Left kidney (tissue), 8 donors: ENCODE results near the gene MCAM. TPM values are rescaled to one million over a fixed set of nuclear protein-coding genes. Genes with fewer than 3 reads are reported as not detected.

Experiments
- DNase-seq: peaks from one replicate; pipeline ENCODE4 v3.0.0-alpha.2; 2013
- long read RNA-seq, 8 donors: transcript quantifications; one replicate each; lab custom pipeline, GENCODE V29; 2026
- polyA plus RNA-seq: library from polyadenylated mRNA; unstranded; fragments of 120-200 nt; gene quantifications from one replicate; pipeline ENCODE4 v1.2.1, GENCODE V29; 2013; ENCODE audit not compliant: insufficient read length

Gene MCAM, protein sequence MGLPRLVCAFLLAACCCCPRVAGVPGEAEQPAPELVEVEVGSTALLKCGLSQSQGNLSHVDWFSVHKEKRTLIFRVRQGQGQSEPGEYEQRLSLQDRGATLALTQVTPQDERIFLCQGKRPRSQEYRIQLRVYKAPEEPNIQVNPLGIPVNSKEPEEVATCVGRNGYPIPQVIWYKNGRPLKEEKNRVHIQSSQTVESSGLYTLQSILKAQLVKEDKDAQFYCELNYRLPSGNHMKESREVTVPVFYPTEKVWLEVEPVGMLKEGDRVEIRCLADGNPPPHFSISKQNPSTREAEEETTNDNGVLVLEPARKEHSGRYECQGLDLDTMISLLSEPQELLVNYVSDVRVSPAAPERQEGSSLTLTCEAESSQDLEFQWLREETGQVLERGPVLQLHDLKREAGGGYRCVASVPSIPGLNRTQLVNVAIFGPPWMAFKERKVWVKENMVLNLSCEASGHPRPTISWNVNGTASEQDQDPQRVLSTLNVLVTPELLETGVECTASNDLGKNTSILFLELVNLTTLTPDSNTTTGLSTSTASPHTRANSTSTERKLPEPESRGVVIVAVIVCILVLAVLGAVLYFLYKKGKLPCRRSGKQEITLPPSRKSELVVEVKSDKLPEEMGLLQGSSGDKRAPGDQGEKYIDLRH
- polyA plus RNA-seq: 42.5 TPM
- long read RNA-seq, donor 1, transcript MCAM-201 (16 exons, 3,313 nt): major isoform, 6 of 6 reads
- long read RNA-seq, donor 1, partial matches to known transcripts: 0 of 6 reads
- long read RNA-seq, donor 1, other reads (novel, unspliced or antisense): 0 of 6 reads
- long read RNA-seq, donor 2, transcript MCAM-201 (16 exons, 3,313 nt): major isoform, 7 of 8 reads
- long read RNA-seq, donor 2, partial matches to known transcripts: 0 of 8 reads
- long read RNA-seq, donor 2, other reads (novel, unspliced or antisense): 0 of 8 reads
- long read RNA-seq, donor 3, partial matches to known transcripts: 39 of 43 reads
- long read RNA-seq, donor 3, other reads (novel, unspliced or antisense): 0 of 43 reads
- long read RNA-seq, donor 4: 0 reads
- long read RNA-seq, donor 5, transcript MCAM-201 (16 exons, 3,313 nt): major isoform, 6 of 6 reads
- long read RNA-seq, donor 5, partial matches to known transcripts: 0 of 6 reads
- long read RNA-seq, donor 5, other reads (novel, unspliced or antisense): 0 of 6 reads
- long read RNA-seq, donor 6, partial matches to known transcripts: 0 of 4 reads
- long read RNA-seq, donor 6, other reads (novel, unspliced or antisense): 0 of 4 reads
- long read RNA-seq, donor 7, partial matches to known transcripts: 0 of 4 reads
- long read RNA-seq, donor 7, other reads (novel, unspliced or antisense): 0 of 4 reads
- long read RNA-seq, donor 8, partial matches to known transcripts: 0 of 1 reads
- long read RNA-seq, donor 8, other reads (novel, unspliced or antisense): 0 of 1 reads

DNA sequence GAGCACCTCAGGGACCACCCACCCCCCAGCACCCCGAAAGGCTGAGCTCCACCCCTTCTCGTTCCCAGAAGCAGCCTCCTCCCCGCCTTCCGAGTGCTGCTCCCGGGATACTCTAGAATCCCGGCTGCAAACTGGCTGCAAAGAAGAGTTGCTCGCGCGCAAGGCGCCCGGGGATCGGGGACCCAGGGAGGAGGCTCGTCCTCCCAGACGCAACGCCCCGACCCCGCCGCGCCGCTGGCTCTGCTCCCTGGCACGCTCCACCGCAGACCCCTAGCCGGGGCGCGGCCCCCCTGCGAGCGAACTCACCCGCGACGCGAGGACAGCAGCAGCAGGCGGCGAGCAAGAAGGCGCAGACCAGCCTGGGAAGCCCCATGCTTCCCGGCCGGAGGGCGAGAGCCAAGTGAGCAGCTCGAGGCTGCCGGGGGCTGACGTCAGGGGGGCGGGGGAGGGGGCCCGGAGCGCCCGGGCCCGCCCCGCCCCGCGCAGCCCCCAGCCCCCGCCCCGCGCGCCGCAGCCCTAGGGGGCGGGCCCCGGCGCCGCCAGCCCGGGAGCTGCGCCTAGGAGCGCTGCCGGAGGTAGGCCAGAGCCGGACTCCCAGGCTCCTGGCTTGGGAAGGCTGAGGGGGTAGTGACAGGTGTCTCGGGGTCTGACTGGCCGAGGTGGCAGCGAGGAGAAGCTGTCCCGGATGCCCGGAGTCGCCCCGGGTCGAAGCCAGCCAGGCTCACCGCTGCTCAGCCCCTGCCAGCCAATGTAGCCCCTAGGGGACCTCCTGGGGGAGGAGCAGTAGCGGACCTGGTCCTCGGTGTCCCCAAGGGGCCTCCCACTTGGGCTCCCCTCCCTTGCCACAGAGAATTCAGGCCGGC, at the start of gene MCAM:
MCAM (minus strand) TSS at position 402 of the 863 bp plus-strand sequence; CDS start at position 373, 29 bp downstream.
- DNase-seq: peak; percentile 50

DNA sequence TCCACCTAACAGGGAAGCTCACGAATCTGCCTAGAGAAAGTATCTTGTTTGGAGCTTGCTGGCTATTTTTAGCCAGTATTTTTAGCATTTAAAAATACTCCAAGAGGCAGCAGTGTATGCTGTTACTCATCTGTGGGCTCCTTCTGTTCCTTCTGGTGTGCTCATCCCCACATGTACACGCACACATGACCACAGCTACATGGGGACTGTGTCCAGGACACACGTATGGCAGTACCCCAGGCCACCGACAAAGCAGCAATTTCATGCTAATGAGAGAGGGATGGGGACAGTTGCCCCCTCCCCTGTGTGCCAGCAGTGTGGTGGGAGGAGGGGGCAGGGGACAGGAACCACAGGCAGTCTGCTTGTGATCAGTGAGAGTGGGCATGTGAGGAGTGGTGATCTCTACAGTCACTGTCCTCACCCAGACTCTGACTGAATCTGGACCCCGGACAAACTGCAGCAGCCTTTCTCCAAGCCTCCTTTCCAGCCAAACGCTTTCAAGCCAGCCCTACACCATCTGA, 48.2 kb upstream of the MCAM start:
- DNase-seq: no peak

DNA sequence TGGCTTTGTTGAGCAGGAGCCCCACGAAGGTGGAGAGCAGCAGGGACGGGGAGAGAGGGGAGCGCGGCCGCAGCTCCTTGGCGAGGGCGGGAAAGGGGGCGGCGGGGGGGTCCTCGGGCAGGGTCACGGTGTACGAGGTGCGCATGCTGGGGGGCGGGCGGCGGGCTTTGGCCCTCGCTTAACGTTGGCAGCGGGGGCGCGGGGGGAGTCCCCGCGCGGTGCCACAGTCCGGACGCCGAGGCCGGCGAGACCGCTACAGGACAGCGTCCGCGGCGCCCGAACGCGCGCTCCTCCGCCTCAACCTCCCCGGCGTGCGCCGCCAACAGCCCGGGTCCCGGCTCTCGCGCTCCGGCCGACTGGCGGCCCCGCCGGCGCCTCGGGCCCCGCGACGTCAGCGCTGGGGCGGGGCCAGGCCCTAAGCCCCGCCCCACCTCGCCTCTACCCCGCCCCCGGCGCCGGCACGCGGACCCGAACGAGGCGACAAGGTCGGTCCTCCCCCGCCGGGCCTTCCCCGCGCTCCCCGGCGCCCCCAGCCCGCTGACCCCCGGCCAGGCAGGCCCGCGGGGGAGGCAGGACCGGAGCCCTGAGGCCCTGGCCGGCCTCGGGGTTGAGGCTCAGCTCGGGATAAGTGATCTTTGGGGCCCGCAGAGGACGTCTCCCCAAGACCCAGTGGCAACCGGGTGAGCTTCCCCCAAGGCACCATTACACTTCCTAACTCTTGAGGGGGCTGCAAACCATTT, 47.1 kb upstream of the MCAM start:
- peak; percentile 62 for DNase-seq

DNA sequence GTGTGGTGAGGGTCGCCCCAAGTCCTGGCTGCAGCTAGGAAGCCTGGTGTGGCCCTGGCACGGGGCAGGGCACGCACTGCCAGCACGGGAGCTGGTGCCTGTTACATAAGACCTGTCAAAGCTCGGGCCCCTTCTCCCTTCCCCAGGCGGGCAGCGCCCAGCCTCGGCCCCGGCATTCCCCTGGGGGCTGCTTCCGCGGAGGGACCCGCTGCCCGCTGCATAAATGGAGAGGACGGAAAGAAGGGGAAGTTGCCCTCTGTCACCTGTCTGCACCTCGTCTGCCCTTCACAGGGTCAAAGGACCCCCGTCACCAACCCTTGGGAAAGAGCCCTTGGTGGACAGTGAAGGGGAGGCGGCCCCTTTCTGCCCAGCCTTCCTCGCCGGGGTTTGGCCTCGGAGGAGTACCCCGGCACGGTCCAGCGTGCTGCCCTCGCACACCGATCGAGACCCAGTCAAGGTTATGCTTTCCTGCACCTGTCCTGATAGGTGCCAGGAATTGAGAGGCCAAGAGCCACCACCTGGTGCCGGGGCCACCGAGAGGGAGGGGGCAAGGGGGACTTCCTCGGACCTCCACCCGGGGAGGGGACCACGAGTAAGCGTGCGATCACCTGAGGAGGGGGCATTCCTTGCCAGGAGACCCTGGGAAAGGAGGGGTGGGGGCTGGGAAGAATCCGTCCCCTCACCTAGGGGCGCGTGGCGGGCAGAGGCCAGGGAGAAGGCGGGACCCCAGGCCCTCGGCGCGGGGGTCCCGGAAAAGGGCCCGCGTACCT, 46.3 kb upstream of the MCAM start:
- no peak for DNase-seq

DNA sequence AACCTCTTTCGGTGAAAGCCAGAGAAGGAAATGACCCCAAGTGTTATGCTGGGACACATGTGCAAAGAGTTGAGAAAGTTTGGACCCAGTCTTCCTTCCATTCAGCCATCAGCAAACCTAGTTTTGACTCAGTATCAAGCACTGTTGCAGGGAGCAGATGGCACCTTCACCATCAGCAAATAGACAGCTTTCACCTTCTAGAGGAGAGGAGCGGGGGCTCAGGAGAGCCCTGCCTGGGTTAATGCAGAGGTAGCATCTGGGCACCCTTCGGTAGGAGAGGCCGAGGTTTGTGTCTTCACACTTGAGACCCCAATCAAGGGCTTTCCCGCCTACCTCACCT, 45.8 kb upstream of the MCAM start:
- no peak for DNase-seq

DNA sequence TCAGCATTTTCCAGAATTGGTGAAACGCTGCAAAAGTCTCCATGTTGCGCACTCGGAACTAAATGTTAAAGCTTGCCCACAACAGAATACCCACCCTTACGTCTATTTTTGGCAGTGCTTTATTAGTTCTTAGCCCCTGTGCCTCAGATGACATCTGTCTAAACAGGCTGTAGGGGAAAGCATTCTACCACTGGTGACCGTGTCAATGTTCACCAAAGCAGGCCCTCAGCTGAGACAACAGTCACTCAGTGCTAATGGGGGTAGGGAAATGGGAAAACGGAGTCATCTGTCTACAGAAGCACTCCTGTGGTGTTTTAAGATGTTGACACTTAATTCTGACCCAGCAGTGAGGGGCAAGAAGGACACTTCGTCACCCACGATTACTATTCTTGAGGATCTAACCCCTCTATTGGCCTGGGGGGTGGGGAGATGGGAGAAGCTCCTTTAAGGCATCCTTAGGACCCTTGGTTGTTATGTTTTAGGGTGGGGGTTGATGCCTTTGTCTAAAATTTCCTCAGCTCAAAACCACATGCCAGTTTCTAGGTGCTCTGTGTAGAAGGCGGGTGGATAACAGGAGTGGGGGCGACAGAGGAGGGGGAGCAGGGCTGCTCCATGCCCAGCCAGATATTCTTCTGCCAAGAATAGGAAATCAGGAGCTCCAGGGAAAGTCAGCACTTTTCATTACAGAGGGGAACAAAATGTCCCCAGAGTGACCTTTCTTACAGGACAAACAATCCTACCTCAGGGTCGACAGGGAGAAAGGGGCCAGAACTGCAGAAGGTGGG, 45.2 kb upstream of the MCAM start:
- no peak for DNase-seq

DNA sequence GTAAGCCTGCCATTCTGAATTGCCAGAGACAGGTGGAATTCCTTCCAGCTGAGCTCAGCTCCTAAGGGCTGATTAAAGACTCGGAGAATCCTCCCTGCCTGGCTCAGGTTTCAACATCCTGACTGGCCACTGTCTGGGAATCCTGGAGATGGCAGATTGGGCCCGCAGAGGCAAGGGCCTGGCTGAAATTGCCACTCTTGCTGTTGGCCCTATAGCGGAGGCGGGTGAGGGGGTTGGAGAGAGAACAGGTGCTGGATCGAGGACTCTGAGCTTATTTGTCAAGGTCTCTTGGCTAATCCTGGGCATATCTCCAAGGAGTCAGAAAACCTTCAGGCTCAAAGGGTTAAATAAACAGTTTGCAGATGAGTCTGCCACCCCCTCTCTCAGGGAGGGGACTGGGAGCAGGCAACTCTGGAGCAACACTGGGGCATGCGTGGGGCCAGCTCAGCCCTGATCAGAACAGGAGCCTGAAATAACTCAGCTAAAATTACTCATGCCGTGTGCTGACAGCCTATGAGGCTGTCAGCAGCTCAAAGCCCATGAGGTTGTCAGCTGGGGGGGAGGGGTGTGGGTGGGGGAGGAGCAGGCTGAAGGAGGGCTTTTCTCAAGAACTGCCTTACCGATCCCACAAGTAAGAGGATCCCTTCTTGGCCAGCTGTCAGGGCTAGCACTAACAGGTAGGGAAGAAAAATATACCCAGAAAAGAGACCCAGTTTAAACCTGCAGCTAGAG, 44.3 kb upstream of the MCAM start:
- DNase-seq: peak; percentile 71

DNA sequence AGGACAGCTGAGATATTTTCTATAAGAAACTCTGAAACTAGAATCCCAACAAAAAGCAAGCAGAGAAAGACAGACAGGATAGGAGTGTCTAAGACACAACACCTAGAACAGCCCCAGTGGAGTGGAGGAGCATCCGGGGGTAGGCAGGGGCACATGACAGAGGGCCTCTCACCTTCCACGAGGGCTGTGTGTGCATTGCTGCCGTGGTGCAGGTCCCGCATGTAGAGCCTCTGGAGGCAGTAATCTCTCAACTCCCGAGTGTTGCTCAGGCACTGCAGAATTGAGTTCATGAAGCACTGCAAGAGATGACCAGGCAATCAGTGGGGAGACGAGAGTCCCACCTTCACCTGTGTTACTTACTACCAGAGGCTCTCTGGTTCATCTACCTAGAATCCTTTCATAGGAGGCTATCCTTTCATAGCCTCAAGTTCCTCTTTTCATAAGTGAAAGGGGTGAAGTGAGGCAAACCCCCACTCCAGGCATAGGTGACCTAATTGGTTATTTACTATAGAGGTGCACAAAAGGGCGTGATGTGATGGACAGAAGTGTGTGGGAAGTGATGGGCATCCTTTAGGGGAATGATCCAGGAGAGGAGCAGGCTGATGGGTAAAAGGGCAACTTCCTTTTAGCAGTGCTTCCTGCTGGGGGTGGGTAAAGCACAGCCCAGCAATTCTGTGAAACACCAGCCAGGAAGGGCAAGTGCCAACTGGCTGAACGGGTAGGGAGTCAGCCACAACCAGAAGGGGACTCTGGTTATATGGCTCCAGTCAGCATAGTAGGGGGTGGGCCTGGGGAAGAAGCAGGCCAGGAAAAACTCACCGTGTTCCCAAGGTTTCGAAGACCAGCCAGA, 42.7 kb upstream of the MCAM start:
- DNase-seq: no peak

DNA sequence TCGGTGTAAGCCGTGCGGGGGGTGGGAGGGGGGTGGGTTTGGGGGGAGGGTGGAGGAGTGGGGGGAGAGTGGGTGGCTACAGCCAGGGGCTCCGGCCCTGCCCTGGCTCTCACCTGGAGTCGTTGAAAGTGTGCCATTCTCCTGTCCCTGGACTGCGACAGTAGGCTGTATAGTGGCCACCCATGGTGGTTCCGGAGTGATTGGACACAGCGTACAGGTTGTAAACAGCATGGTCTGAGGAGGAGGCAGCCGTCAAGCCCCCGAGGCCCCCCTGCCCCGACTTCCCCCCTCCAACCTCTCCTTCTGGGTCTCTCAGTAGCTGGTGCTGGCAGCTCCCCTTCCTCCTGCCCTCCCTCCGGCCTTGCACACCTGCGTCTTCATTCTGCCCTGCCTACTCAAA, 40.1 kb upstream of the MCAM start:
- DNase-seq: no peak

DNA sequence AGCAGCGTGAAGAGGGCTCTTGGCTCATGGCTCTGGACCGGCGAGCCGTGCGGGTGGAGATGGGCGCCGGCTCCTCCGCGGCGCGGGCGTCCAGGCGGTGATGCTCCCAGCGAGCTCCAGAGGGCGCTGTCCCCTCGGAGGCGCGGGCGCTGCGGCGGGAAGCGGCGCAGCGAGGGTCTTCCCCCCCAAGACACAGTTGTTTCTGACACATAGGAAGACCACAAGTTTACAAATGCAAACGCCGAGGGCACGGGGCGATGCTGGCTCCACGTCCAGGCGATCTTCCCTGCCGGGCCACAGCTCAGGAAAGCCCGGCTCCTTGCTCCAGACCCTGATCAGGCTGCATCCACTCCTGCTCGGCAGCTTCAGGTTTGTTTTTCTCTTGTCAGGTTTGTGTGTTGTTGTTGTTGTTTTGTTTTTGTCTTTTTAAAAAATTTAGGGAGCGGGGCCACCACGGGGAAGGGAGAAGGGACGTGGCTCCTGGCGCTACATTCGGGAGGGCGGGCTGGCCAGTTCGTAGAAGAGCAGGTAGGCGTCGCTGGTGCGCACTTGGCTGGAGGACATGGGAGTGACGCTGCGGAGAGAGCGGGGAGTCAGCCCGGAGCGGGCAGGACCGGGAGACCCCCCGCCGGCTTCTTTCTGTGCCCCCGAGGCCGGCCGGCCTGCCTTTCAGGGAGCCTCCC, 39.6 kb upstream of the MCAM start:
- DNase-seq: peak; percentile 81

DNA sequence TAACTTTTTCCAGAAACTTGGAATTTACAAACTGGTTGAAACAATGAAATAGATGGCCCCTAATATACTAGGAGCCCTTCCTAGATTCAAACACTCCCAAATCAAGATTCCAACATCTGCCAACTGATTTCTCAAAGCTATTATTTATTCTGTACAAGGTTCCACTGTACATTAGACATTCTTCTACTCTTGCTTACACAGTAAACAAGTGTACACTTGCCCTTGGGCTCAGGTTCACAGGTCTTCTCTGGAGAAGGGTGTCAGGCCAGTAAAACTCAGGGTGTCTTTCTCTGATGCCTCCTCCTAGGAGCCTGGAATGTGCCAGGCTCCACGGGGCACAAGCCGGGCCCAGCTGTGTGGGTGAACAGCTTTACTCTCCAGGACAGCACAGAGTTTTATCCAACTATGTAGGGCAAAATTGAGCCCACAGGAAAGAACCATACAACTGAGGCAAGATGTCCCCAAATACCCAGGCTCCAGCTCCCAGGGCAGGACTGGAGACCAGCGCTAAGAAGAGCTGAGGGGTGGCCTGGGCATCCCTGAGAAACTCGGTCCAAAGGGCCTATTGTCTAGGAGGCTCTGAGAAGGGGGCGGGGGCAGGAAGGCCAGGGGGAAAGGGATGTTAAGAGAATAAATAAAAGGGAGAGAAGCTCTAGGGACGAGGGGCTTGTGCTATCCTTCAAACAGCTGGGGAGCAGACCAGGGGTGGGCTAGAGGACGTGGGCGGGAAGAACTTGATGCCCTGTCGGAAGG, 38.3 kb upstream of the MCAM start:
- no peak for DNase-seq

DNA sequence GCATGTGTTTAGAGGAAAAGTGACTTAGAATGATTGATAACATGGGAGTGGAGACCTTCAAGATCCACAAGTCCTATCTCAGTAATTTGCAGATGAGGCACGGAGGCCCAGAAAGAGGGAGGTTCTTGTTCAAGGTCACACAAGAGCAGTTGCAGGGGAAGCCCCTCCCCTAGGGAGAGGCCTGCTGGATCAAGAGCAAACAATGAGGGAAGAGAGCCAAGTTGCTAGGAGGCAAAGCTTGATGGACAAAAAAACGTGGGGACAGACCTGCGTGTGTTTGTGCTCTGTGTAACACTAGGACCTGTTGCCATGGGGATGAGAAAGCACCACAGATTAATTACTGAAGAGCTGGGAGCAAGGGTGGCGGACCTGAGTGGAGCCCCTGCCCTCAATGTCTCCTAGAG, 35.9 kb upstream of the MCAM start:
- peak; percentile 64 for DNase-seq

DNA sequence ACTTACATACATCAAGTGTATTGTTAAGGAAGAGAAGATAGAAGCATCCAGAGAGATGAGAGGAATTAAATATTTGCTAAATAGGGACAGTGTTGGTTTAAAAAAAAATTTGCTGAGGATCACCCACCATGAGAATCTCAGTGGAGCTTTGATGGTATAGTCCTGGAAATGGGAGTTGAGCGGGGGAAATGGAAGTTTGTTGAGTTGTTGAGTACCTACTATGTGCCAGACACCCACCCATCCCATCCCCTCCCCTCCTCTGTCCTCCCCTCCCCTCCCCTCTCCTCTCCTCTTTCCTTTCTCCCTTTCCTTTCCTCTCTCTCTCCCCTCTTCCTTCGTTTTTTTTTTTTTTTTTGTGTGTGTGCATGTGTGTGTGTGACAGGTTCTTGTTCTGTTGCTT, 34.3 kb upstream of the MCAM start:
- no peak for DNase-seq

DNA sequence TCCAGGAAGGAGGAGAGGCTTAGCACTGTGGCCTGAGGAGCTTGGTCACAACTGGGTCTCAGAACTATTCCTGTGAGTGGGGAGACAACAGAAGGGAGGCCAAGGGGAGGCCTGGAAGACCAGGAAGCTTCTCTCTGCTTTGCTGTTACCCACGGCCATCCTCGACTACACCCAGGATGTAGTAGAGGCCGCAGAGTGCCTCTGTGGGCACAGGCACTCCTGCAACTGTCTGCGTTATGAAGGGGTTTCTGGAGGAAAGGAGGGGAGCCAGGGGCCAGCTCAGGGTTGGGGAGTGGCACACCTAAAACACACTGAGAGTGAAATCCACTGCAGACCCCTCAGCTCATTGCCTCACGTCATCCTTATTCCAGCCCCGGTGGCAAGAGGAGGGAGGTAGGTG, 33.4 kb upstream of the MCAM start:
- no peak for DNase-seq

DNA sequence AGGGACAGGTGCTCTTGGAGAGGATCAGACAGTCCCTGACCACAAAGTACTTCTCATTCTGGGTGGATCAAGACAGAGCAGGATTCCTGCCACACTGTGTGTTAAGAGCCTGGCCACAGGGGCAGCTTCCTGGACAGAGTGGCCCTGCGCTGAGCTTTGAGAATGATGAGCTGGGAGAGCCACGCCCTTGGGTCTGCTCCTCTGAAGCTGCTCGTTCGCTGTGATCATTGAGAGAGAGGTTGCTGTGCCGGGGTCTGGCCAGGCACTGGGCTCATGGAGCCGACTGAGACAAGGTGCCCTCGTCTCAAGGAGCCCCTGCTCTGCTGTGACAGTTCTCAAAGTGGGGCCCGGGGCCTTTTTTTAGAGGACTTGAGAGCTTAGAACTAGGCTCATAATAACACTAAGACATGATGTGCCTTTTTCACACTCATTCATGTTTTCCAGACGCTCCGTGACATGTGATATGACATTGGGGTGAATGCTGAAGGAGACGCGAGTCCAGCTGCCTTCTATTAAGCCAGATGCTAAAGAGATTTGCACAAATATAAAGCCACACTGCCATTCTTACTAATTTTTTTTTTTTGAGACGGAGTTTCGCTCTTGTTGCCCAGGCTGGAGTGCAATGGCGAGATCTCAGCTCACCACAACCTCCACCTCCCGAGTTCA, 31.1 kb upstream of the MCAM start:
- no peak for DNase-seq
